Stimulated activated CD8-positive, alpha-beta memory T cell treated with anti-CD3 and anti-CD28 coated beads, Interleukin-4, amount 100 ng/mL, for 24 hours (primary cell): ENCODE data around the gene PSMB11.

Experiments
- DNase-seq: peaks from one replicate; pipeline ENCODE4 v3.0.0-alpha.2; 2020; ENCODE audit warnings: low read depth

Gene PSMB11

DNA sequence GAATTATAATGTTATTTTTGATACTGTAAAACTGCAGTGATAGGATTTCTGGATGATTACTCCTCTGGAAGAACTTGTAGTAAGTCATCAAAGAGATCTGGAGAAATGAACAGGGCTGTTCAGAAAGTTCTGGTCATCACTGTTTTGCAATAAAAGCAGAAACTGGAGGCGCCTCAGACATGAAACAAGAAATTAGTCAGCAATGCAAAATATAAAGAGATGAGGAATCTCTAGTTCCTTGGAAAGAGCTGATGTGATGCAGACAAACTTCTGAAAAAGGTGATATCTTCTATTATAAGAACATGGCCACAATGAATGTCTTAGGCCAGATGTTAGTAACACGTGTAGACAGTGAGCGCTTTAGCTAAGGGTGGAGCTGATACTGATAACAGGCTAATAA is 43.4 kb downstream of the PSMB11 start:
- no peak for DNase-seq

DNA sequence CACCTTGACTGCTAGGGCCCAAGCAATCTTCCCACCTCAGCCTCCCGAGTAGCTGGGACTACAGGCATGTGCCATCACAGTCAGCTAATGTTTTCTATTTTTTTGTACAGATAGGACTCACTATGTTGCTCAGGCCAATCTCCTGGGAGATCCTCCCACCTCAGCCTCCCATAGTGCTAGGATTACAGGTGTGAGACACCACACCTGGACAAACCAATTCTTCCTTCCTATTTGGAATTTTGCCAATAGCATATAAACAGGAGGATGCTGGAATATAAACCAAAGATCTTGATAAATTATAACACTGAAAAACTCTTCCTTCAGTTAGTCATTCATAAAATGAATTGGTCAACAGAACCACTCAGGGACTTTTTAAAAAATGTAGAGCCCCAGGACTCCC is 44.6 kb downstream of the PSMB11 start:
- no peak for DNase-seq

DNA sequence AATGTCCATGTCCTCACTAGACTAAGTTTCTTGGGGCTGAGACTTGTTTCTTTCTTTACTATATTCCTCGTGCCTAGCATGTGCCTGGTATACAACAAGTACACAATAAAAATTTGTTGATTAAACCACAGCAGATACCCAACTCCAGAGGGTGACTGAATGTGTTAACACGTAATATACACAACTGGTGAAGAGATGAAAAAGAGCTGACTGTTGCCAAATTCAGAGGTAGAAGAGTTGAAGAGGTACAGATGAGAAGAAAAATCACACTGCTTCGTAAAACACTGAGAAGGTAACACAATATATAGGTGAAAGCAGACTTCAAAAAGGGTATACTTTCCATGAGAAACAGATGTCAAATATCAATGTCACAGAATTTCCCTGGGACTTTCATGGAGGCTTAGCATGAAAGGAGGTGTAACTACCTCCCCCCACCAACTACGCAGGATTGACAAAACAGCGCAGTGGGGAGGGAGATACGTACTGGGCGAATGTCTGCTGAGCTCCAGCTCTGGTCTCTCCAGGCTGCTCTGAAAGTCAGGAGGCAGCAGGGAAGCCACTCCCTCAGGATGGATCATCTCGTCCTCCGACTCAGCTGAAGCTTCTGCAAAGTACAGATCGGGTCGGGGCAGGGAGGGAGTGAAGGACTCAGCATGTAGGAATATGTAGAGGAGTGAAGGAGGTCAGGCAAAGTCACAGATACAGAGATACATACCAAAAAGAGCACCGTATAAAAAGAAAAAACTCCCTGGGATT is 47.7 kb downstream of the PSMB11 start:
- DNase-seq = no peak

DNA sequence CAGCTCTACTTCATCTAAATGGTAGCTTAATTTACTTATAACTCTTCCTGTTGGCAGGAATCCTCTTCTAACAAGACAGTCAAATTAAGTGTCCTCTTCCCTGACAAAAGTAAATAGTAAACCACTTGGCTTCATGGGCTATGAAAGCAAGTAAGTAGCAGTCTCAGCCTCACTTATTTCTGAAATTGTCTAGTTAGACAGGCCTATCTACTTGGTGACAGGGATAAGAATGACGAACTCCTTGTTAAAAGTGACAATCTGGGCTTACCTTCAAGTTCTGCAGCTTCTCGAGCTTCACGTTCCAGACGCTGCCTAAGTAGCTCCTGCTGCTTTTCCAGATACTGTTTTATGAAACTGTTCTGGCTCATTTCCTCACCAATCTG is 48.2 kb downstream of the PSMB11 start:
- no peak for DNase-seq

DNA sequence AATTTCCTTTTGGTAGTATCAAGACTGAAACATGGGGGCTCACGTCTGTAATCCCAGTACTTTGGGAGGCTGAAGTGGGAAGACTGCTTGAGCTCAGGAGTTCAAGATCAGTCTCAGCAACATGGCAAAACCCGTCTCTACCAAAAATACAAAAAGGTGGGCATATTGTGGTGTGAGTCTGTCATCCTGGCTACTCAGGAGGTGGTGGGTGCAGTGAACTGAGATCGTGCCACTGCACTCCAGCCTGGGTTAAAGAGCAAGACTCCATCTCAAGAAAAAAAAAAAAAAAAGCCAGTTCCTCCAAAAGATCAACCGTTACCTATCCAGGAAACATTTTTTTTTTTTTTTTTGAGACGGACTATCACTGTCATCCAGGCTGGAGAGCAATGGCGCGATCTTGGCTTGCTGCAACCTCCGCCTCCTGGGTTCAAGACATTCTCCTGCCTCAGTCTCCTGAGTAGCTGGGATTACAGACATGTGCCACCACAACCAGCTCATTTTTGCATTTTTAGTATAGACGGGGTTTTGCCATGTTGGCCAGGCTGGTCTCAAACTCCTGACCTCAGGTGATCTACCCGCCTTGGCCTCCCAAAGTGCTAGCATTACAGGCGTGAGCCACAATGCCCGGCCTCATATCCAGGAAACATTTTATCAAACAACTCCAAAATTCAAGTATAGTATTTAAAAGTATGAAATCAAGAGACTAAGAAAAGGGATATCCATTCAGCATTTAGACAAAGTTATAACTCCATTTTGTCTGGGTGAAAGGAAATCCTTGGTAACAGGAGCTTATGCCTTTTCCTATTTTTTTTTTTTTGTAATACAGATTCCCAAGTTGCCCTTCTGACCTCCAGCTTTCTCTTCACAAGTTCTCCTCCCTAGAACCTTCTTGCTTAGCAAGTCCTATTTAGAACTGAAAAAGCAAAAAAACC is 49.5 kb downstream of the PSMB11 start:
- no peak for DNase-seq

DNA sequence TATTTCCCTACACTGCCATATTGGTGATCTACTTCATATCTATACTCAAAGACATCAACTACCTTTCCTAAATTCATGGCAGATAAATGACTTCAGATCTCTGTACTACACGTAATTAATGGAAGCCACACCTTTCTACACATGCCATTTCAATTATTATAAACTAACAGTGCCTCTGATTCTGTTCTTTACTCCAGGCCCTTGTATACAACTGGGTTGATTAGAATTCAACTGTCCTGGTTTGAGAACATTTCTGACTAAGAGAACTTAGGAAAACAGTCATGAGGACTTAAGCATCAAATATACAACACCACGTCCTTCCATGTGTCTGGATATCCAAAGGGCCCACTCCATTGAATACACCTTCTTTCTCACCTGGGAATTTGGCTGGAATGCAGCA is 51.1 kb downstream of the PSMB11 start:
- no peak for DNase-seq

DNA sequence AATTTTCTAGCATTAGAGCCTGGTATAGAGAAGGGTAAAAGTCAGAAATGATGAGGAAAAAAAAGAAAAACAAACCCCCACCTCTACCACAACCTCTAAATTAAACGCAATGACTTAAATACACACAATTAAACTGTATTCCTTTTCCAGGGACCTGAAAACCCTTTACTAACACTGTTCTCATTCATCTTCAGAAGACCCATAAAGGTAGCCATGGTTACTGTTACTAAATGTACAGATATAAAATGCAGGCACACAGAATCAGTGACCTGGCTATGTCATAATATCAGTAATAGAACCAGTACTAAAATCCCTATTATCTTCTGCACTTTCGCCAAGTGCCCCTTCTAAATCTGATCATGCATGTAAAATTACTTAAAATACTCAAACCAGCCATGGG is 51.5 kb downstream of the PSMB11 start:
- no peak for DNase-seq
